Measurements from ENCODE around the gene TICRR. TPM values are rescaled to one million over a fixed set of nuclear protein-coding genes. Genes with fewer than 3 reads are reported as not detected.

TICRR gene
- total and polyA plus RNA-seq, 2 of the 8 experiments (the other 6 are each of a cell fraction or from before 2014, with no cell fraction given): 13.1 to 34.8 TPM

- H3K27me3 ChIP-seq (replicated peaks in 1 of 4; ENCODE audit: control insufficient read depth in 3 of 4, extremely low read depth in 1 of 4, insufficient read depth in 3 of 4, low read length in 3 of 4): no peaks in the 10 kb centered on the region
- no peaks in the 10 kb centered on the region; a peak in 1 of 7 replicates for H3K4me1 ChIP-seq (replicated peaks in 1 of 4; ENCODE audit: control insufficient read depth in 3 of 4, insufficient read depth in 4 of 4, low read length in 3 of 4)
- H3K14ac ChIP-seq (ENCODE audit: insufficient read length): no peak overlapping the region
- H3K56ac ChIP-seq (replicated peaks; ENCODE audit: insufficient read length, low read depth, low read length): no peak overlapping the region
- no peak overlapping the region for H3K27ac ChIP-seq (ENCODE audit: low read depth, low read length)
- no peak overlapping the region for H3K9ac ChIP-seq (replicated peaks in 1 of 4; ENCODE audit: extremely low read depth in 1 of 4, low read depth in 3 of 4, low read length in 3 of 4)
- H2BK120ac ChIP-seq (replicated peaks; ENCODE audit: low read depth, low read length): no peak overlapping the region
- 92% methylated on average over 5 of the region's 5 CpGs; no CpG with 5 or more reads in 1 of the 2 experiments for WGBS, 2 experiments (ENCODE audit: extremely low coverage in 1 of 2, insufficient coverage in 1 of 2, insufficient read length in 1 of 2, insufficient replicate concordance in 2 of 2, low coverage in 1 of 2, low lambda C conversion rate in 2 of 2, missing lambda C conversion rate in 1 of 2)
- H4K5ac ChIP-seq (ENCODE audit: insufficient read length, low read depth, low read length): no peak overlapping the region
- H3K23me2 ChIP-seq (ENCODE audit: low read depth, low read length): no peaks in the 10 kb centered on the region
- no peak overlapping the region for H4K91ac ChIP-seq (replicated peaks; ENCODE audit: insufficient read length, low read length)
- H4K8ac ChIP-seq (ENCODE audit: extremely low read depth, insufficient read depth, low read length): no peak overlapping the region
- no peak overlapping the region for H2AK5ac ChIP-seq (ENCODE audit: low read depth, low read length)
- H2BK12ac ChIP-seq (ENCODE audit: low read depth, low read length): no peak overlapping the region
- DNase-seq (ENCODE audit: low read depth in 1 of 2, low spot score in 2 of 2) (no peak), FAIRE-seq (no peak)
- no peak overlapping the region for H3K4me3 ChIP-seq (ENCODE audit: extremely low read depth in 1 of 4, insufficient read depth in 2 of 4, low read depth in 3 of 4, low read length in 4 of 4)
- no peak overlapping the region for H2BK15ac ChIP-seq (ENCODE audit: low read length)
- H3K23ac ChIP-seq (ENCODE audit: insufficient read length): no peak overlapping the region
- no peaks in the 10 kb centered on the region; a peak in 1 of 4 replicates for H3K9me3 ChIP-seq (ENCODE audit: insufficient read depth in 2 of 2, low read depth in 1 of 2, low read length in 1 of 2)
- no peak overlapping the region for H2BK5ac ChIP-seq (ENCODE audit: low read depth, low read length)
- no peaks in the 10 kb centered on the region for H3K79me1 ChIP-seq (ENCODE audit: low read depth, low read length)
- H3K79me2 ChIP-seq (ENCODE audit: control insufficient read depth in 1 of 2, insufficient read depth in 2 of 2, low read length in 2 of 2): no peaks in the 10 kb centered on the region
- no peak overlapping the region for H3K4ac ChIP-seq (replicated peaks; ENCODE audit: insufficient read length, low read depth, low read length)
- H3K36me3 ChIP-seq (ENCODE audit: control insufficient read depth in 2 of 4, insufficient read depth in 4 of 4, low read length in 3 of 4): no peaks in the 10 kb centered on the region
- POLR2A ChIA-PET (ENCODE audit: partially characterized antibody): interaction anchor here (1.1 to 1.8 kb wide), 2 partner anchors 8 to 9 kb away, joined by 4 to 7 read pairs; partner anchors contain the start of gene TICRR
- no peak overlapping the region for H3K4me2 ChIP-seq (ENCODE audit: insufficient read depth in 1 of 2, low read depth in 2 of 2, low read length in 2 of 2)
- CTCF ChIA-PET (ENCODE audit: partially characterized antibody): interaction anchor here (0.6 to 3.0 kb wide), 8 partner anchors 12 to 231 kb away, joined by 3 to 14 read pairs (median 4); no protein-coding TSS in a partner anchor
- H2BK20ac ChIP-seq (ENCODE audit: low read length): no peak overlapping the region
- H3K18ac ChIP-seq (ENCODE audit: extremely low read depth, low read length): no peak overlapping the region
- H4K20me1 ChIP-seq (replicated peaks in 1 of 2; ENCODE audit: control insufficient read depth in 1 of 2, insufficient read depth in 2 of 2, low read length in 2 of 2): no peaks in the 10 kb centered on the region
- H2AFZ ChIP-seq (ENCODE audit: low read length): peak overlapping the region; percentile 86; the same call in 1 of the 2 replicates
- TF ChIP-seq SIN3A (conservative IDR thresholded peaks at IDR 0.05 in 1 of 2, IDR thresholded peaks at IDR 0.05 in 1 of 2; ENCODE audit: low read depth in 1 of 2, low read length in 2 of 2) (no peak), SP4 (IDR thresholded peaks at IDR 0.05; ENCODE audit: low read length) (no peak), FOSL1 (IDR thresholded peaks at IDR 0.05; ENCODE audit: insufficient read depth, low read depth, low read length) (no peak), SIRT6 (IDR thresholded peaks at IDR 0.05; ENCODE audit: low read length) (no peak), ZNF274 (IDR thresholded peaks at IDR 0.05; ENCODE audit: borderline replicate concordance, extremely low read depth, low read length) (no peak), NANOG (IDR thresholded peaks at IDR 0.05; ENCODE audit: insufficient read depth, low read depth, low read length, poor library complexity, severe bottlenecking) (no peak), CTBP2 (IDR thresholded peaks at IDR 0.05; ENCODE audit: borderline replicate concordance, insufficient read depth, insufficient read length, low read length) (no peak), HDAC2 (IDR thresholded peaks at IDR 0.05; ENCODE audit: borderline replicate concordance in 1 of 2, low read depth in 2 of 2, low read length in 2 of 2) (no peak), SP2 (IDR thresholded peaks at IDR 0.05; ENCODE audit: low read length) (no peak)
- TF ChIP-seq, protein P1, sequence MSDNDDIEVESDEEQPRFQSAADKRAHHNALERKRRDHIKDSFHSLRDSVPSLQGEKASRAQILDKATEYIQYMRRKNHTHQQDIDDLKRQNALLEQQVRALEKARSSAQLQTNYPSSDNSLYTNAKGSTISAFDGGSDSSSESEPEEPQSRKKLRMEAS (IDR thresholded peaks at IDR 0.05): no peak
- TF ChIP-seq, protein P2, sequence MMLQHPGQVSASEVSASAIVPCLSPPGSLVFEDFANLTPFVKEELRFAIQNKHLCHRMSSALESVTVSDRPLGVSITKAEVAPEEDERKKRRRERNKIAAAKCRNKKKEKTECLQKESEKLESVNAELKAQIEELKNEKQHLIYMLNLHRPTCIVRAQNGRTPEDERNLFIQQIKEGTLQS (IDR thresholded peaks at IDR 0.05; ENCODE audit: insufficient read depth, low read depth, low read length): no peak
These were observed 8.5 kb upstream of the TICRR start for GRCh38 chr15:89566621-89567294.
